Trophoblast cell (in vitro differentiated cells and primary cell): ENCODE results near the gene MUL1. TPM values are rescaled to one million over a fixed set of nuclear protein-coding genes. Genes with fewer than 3 reads are reported as not detected.
A peak's percentile ranks its signal among the peaks of the same experiment; 100 is the strongest.

Experiments
- DNase-seq, 2 donors: peaks; one replicate each; pipeline ENCODE4 v3.0.0-alpha.2; 2016
- H2AFZ ChIP-seq: 2 replicates; pipeline ENCODE4 v1.6.1; 2013; ENCODE audit warnings: low read length, moderate library complexity, mild to moderate bottlenecking; ENCODE audit not compliant: insufficient read depth, poor library complexity
- H2AK5ac ChIP-seq: 2 replicates; pipeline ENCODE4 v1.6.1; 2013; ENCODE audit warnings: mild to moderate bottlenecking, low read length
- H2BK120ac ChIP-seq: 2 replicates; pipeline ENCODE4 v1.6.1; 2013; ENCODE audit warnings: low read length, mild to moderate bottlenecking, moderate library complexity; ENCODE audit not compliant: insufficient read depth, poor library complexity
- H2BK12ac ChIP-seq: 2 replicates; pipeline ENCODE4 v1.6.1; 2013; ENCODE audit warnings: mild to moderate bottlenecking, low read length, moderate library complexity
- H2BK5ac ChIP-seq: 2 replicates; pipeline ENCODE4 v1.6.1; 2013; ENCODE audit warnings: low read length, low read depth, moderate library complexity, mild to moderate bottlenecking; ENCODE audit not compliant: poor library complexity
- H3K14ac ChIP-seq: 2 replicates; pipeline ENCODE4 v1.6.1; 2013; ENCODE audit warnings: mild to moderate bottlenecking, low read length
- H3K18ac ChIP-seq: 2 replicates; pipeline ENCODE4 v1.6.1; 2013; ENCODE audit warnings: mild to moderate bottlenecking, low read length
- H3K23ac ChIP-seq: 2 replicates; pipeline ENCODE4 v1.6.1; 2013; ENCODE audit warnings: low read length
- H3K27ac ChIP-seq: 2 replicates; pipeline ENCODE4 v1.5.1; 2013; ENCODE audit warnings: low read depth, mild to moderate bottlenecking, inconsistent platforms, low read length, moderate library complexity
- H3K27me3 ChIP-seq: 2 replicates; pipeline ENCODE4 v1.6.1; 2013; ENCODE audit warnings: inconsistent platforms, mild to moderate bottlenecking, low read length, moderate library complexity; ENCODE audit not compliant: insufficient read depth
- H3K36me3 ChIP-seq, 2 experiments: 1 replicate in 1 of 2; 2 replicates in 1 of 2; pipeline ENCODE4 v1.6.1; 2013; ENCODE audit warnings: low read length in 2 of 2, mild to moderate bottlenecking in 2 of 2, moderate library complexity in 1 of 2; ENCODE audit not compliant: insufficient read depth in 2 of 2, control insufficient read depth in 1 of 2
- H3K4ac ChIP-seq: 2 replicates; pipeline ENCODE4 v1.6.1; 2013; ENCODE audit warnings: low read depth, mild to moderate bottlenecking, low read length, moderate library complexity
- H3K4me1 ChIP-seq, 2 experiments: 1 replicate in 1 of 2; 2 replicates in 1 of 2; pipeline ENCODE4 v1.6.1; 2013; ENCODE audit warnings: low read length in 2 of 2, mild to moderate bottlenecking in 2 of 2, moderate library complexity in 1 of 2; ENCODE audit not compliant: insufficient read depth in 2 of 2, control insufficient read depth in 1 of 2
- H3K4me2 ChIP-seq: 2 replicates; pipeline ENCODE4 v1.6.1; 2013; ENCODE audit warnings: inconsistent platforms, mild to moderate bottlenecking, low read length, moderate library complexity
- H3K4me3 ChIP-seq: 2 replicates; pipeline ENCODE4 v1.5.1; 2013; ENCODE audit warnings: mild to moderate bottlenecking, low read depth, low read length, inconsistent platforms
- H3K79me1 ChIP-seq: one replicate; pipeline ENCODE4 v1.6.1; 2013; ENCODE audit warnings: low read length
- H3K79me2 ChIP-seq: 2 replicates; pipeline ENCODE4 v1.6.1; 2013; ENCODE audit warnings: low read length, mild to moderate bottlenecking; ENCODE audit not compliant: control insufficient read depth, insufficient read depth, poor library complexity
- H3K9ac ChIP-seq: 2 replicates; pipeline ENCODE4 v1.6.1; 2013; ENCODE audit warnings: mild to moderate bottlenecking, low read length
- H3K9me3 ChIP-seq: 2 replicates; pipeline ENCODE4 v1.6.1; 2013; ENCODE audit warnings: low read depth, mild to moderate bottlenecking, control low read depth, inconsistent platforms, low read length; ENCODE audit not compliant: insufficient read depth
- H4K12ac ChIP-seq: 2 replicates; pipeline ENCODE4 v1.6.1; 2013; ENCODE audit warnings: low read depth, mild to moderate bottlenecking, low read length, moderate library complexity
- H4K8ac ChIP-seq: 2 replicates; pipeline ENCODE4 v1.6.1; 2013; ENCODE audit warnings: low read depth, mild to moderate bottlenecking, low read length, moderate library complexity
- H4K91ac ChIP-seq: one replicate; pipeline ENCODE4 v1.6.1; 2013; ENCODE audit warnings: low read depth, mild to moderate bottlenecking, low read length, moderate library complexity
- WGBS: extraction: QIAGEN DNeasy Blood & Tissue Kit; methylation state at CpG from one replicate; pipeline ENCODE4 v1.1.7; 2013; ENCODE audit warnings: missing lambda C conversion rate; ENCODE audit not compliant: insufficient read length, insufficient coverage; ENCODE audit errors: extremely low coverage; 5-methylcytosine and 5-hydroxymethylcytosine counted together
- polyA plus RNA-seq: library from polyadenylated mRNA; stranded (reverse); fragments of 200-250 nt; gene quantifications from 2 replicates; pipeline ENCODE4 v1.2.3, GENCODE V29; 2013

MUL1 gene, protein sequence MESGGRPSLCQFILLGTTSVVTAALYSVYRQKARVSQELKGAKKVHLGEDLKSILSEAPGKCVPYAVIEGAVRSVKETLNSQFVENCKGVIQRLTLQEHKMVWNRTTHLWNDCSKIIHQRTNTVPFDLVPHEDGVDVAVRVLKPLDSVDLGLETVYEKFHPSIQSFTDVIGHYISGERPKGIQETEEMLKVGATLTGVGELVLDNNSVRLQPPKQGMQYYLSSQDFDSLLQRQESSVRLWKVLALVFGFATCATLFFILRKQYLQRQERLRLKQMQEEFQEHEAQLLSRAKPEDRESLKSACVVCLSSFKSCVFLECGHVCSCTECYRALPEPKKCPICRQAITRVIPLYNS
- 13.6 TPM in 2 replicates for polyA plus RNA-seq

DNA sequence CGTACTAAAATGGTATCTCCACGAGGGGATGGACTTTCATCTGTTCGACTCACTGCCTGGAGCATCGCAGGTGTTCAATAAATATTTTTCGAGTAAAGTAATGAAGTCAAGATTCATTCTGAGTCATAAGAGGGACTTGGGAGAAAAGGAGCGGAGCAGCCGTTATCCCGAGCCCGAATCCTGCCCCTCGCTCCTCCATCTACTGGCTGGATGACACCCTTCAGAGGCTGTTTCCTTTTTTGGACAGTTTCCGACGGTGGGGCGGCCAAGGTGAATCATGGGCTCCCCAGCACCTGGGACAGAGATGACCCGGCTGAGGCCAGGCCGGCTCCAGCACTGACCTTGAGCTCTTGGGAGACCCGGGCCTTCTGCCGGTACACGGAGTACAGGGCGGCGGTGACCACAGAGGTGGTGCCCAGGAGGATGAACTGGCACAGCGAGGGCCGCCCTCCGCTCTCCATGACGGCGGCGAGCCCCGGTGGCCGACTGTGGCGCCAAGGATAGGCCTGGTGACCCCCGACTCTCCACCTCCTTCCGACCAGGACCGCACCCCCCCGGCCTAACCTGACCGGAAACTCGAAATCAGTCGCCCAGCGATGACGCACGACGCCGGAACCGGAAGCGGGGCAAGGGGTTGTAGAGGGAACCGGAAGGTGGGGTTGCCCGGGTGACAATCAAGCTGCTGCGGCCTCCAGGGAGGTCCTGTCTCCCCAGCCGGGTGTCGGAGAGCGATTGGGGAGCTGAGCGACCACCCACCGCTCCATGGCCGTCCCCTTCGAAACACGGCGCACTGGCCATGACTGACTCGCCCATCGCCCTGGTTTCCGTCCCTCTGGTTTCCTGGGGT lies at the start of gene MUL1:
MUL1 (minus strand) TSS at position 588 of the 847 bp plus-strand sequence; CDS start at position 461, 127 bp downstream.
- peak within 1 kb of the TSS; percentile 93 for H3K4me2 ChIP-seq

DNA sequence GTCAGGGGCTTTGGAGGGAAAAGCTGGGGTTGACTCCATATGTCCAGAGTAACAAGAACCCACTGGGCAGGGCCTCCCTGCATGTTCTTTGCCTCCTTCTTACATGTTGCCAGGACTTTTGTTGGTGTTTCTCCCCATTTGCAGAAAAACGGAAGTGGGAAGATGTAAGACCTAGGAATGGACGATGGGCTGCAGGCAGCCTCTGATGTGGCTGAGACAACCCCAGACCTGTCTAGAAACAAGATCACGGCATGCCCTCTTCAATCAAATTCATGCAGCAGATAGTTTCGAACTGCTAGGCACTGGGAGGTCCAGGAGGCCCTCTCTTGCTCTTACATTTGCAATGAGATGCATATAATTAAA lies 47.8 kb upstream of the MUL1 start:
- H3K4me2 ChIP-seq: no peak overlapping the region
- no peak overlapping the region for H4K8ac ChIP-seq

More for the DNA sequence above, at the start of gene MUL1:
- H3K4me1 ChIP-seq: peaks cover 2 to 3% of the 10 kb centered on the region in 2 experiments
- H4K12ac ChIP-seq: peak within 1 kb of the TSS; percentile 91
- H2AFZ ChIP-seq: peak within 1 kb of the TSS; percentile 99
- no peak within 1 kb of the TSS for H3K23ac ChIP-seq
- peak within 1 kb of the TSS; percentile 66 for H4K91ac ChIP-seq
- peak within 1 kb of the TSS; percentile 99 for H4K8ac ChIP-seq
- peak within 1 kb of the TSS; percentile 48 for H2BK120ac ChIP-seq
- H2BK12ac ChIP-seq: no peak within 1 kb of the TSS
- no CpG with 5 or more reads among the region's 58 CpGs for WGBS
- H2BK5ac ChIP-seq: no peak within 1 kb of the TSS
- peak within 1 kb of the TSS; percentile 96 for H3K4me3 ChIP-seq
- peaks cover 3% of the 10 kb centered on the region for H3K79me2 ChIP-seq
- H3K18ac ChIP-seq: peak within 1 kb of the TSS; percentile 74
- H3K27me3 ChIP-seq: peaks cover 2% of the 10 kb centered on the region
- H3K9ac ChIP-seq: peak within 1 kb of the TSS; percentile 93
- no peaks in the 10 kb centered on the region for H3K9me3 ChIP-seq
- H3K14ac ChIP-seq: peak within 1 kb of the TSS; percentile 81
- peak within 1 kb of the TSS; percentile 42 for H3K4ac ChIP-seq
- peak; percentile 90 to 95 for DNase-seq
- H3K79me1 ChIP-seq: peaks cover 4% of the 10 kb centered on the region
- H3K27ac ChIP-seq: no peak within 1 kb of the TSS
- H2AK5ac ChIP-seq: peak within 1 kb of the TSS; percentile 14
- H3K36me3 ChIP-seq: no peaks in the 10 kb centered on the region

DNA sequence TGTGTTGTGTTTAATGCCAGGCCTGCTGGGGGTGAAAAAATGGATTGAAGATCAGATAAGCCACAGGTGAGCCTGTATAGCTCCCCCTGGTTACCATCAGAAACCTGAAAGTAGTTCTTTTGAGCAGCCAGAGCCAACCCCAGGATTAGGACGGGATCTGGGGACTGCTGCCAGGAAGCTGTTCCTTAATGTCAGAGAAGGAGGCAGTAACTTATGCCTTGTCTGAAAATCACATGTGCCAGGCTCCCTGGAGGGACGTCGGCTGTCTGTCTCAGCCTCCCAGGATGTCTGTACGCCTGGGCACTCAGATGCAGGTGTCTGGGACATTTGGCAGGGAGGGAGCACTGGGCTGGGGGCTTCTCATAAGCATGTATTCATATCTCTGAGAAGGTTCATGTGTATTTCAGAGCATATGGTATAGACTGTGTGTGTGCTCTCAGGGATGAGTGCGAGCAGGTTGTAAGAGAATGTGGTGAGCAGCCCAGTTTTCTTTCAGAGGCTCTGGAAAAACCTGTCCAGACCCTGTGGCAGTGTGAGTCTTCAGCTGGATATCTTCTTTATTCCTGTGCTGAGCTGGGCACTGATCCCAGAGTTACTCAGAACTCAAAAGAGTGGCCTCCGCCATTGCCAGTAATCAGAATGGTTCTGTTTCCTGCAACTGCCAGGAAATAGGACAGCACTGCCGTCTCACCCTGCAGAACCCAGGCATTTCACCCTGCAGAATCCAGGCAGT lies 47.2 kb upstream of the MUL1 start:
- no peak for DNase-seq
- no peak overlapping the region for H2BK120ac ChIP-seq
- H2BK12ac ChIP-seq: no peak overlapping the region
- H3K9me3 ChIP-seq: peaks cover 2% of the 10 kb centered on the region
- H4K12ac ChIP-seq: no peak overlapping the region
- H3K36me3 ChIP-seq: no peaks in the 10 kb centered on the region
- no peak overlapping the region for H4K8ac ChIP-seq
- no peak overlapping the region for H3K4me3 ChIP-seq
- H3K4ac ChIP-seq: no peak overlapping the region
- H3K23ac ChIP-seq: no peak overlapping the region
- H3K27ac ChIP-seq: no peak overlapping the region
- no peak overlapping the region for H3K14ac ChIP-seq
- no peak overlapping the region for H3K4me2 ChIP-seq
- no peak overlapping the region for H4K91ac ChIP-seq
- H3K18ac ChIP-seq: no peak overlapping the region
- peaks cover 10 to 11% of the 10 kb centered on the region in 2 experiments for H3K4me1 ChIP-seq
- H3K9ac ChIP-seq: no peak overlapping the region
- no peak overlapping the region for H2AK5ac ChIP-seq
- no CpG with 5 or more reads among the region's 7 CpGs for WGBS
- peaks cover 51% of the 10 kb centered on the region for H3K27me3 ChIP-seq
- no peak overlapping the region for H2AFZ ChIP-seq
- H3K79me2 ChIP-seq: no peaks in the 10 kb centered on the region
- H2BK5ac ChIP-seq: no peak overlapping the region
- no peaks in the 10 kb centered on the region for H3K79me1 ChIP-seq

More for the DNA sequence above, 47.8 kb upstream of the MUL1 start:
- Histone ChIP-seq H4K91ac (no peak overlapping the region), H3K14ac (no peak overlapping the region), H2BK120ac (no peak overlapping the region), H2AFZ (no peak overlapping the region), H2AK5ac (no peak overlapping the region), H3K36me3 (no peaks in the 10 kb centered on the region), H4K12ac (no peak overlapping the region), H3K27ac (no peak overlapping the region), H3K18ac (no peak overlapping the region), H3K4me1 (peaks cover 10 to 11% of the 10 kb centered on the region in 2 experiments), H2BK5ac (no peak overlapping the region), H3K23ac (no peak overlapping the region), H3K79me1 (no peaks in the 10 kb centered on the region), H3K79me2 (no peaks in the 10 kb centered on the region), H3K9me3 (peaks cover 2% of the 10 kb centered on the region), H2BK12ac (no peak overlapping the region), H3K9ac (no peak overlapping the region), H3K4ac (no peak overlapping the region), H3K27me3 (peaks cover 51% of the 10 kb centered on the region), H3K4me3 (no peak overlapping the region)
- no peak for DNase-seq
- no CpG with 5 or more reads among the region's 4 CpGs for WGBS

DNA sequence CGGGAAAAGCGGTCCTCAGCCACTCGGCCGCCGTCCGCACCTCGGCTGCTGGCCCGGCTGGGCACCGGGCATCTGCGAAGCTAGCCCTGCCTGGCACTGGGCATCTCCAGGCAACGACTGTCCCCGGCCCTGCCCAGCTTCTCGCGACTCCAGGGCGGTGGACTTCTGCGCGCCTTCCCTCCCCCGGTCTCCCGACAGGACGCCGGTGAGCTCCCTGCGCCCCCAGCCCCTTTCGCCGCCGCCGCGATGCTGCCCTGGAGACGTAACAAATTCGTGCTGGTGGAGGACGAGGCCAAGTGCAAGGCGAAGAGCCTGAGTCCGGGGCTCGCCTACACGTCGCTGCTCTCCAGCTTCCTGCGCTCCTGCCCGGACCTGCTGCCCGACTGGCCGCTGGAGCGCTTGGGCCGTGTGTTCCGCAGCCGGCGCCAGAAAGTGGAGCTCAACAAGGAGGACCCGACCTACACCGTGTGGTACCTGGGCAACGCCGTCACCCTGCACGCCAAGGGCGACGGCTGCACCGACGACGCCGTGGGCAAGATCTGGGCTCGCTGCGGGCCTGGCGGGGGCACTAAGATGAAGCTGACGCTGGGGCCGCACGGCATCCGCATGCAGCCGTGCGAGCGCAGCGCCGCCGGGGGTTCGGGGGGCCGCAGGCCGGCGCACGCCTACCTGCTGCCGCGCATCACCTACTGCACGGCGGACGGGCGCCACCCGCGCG lies 44.9 kb upstream of the MUL1 start:
- Histone ChIP-seq H3K18ac (no peak overlapping the region), H2AFZ (no peak overlapping the region), H3K4me1 (peaks cover 10 to 11% of the 10 kb centered on the region in 2 experiments), H3K9me3 (peaks cover 2% of the 10 kb centered on the region), H3K23ac (no peak overlapping the region), H3K4ac (no peak overlapping the region), H3K14ac (no peak overlapping the region), H3K79me2 (no peaks in the 10 kb centered on the region), H3K27ac (no peak overlapping the region), H3K4me2 (peak overlapping the region; percentile 62), H3K4me3 (peak overlapping the region; percentile 35), H4K8ac (no peak overlapping the region), H4K91ac (no peak overlapping the region), H3K9ac (no peak overlapping the region), H2BK5ac (no peak overlapping the region), H3K36me3 (no peaks in the 10 kb centered on the region), H3K79me1 (no peaks in the 10 kb centered on the region), H3K27me3 (peaks cover 51% of the 10 kb centered on the region), H2AK5ac (no peak overlapping the region), H2BK120ac (no peak overlapping the region), H4K12ac (no peak overlapping the region), H2BK12ac (no peak overlapping the region)
- no CpG with 5 or more reads among the region's 82 CpGs for WGBS
- DNase-seq: no peak
